Tibial nerve (tissue), 3 donors: ENCODE data around the gene RPUSD1.

Source experiments
- POLR2A ChIP-seq, 2 donors: fragments of 450-650 bp; IDR thresholded peaks; one replicate each; pipeline ENCODE4 v1.6.1; 2017; ENCODE audit warnings: antibody characterized with exemption in 2 of 2, mild to moderate bottlenecking in 2 of 2, moderate library complexity in 2 of 2
- TF ChIP-seq, protein P1 (sequence below), 5 experiments: fragments of 200-600 bp in 3 of 5; fragments of 450-650 bp in 2 of 5; sonication (generic) in 3 of 5; IDR thresholded peaks; one replicate each; pipeline ENCODE4 v1.5.1; 2016 to 2019; ENCODE audit warnings: antibody characterized with exemption in 5 of 5, mild to moderate bottlenecking in 3 of 5, moderate library complexity in 2 of 5

DNA sequence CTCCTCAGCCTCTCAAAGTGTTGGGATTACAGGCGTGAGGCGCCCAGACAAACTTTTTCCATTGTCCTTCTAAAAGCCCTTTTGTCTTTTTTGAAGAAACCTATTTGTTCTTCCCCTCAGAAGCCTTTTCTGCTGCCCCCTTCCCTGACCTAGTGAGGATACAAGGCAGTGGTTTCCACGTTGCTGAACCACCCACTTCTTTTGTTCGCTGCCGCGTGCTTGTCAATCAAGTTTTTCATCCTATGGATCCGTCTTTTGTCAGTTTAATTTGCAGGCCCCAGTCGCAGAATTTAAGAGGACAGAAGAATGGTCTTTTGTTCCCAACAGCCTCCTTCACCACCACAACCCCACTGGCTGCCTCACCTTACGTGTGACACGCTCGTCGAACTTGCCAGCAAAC, 32.6 kb upstream of the RPUSD1 start:
- TF ChIP-seq, protein P1, sequence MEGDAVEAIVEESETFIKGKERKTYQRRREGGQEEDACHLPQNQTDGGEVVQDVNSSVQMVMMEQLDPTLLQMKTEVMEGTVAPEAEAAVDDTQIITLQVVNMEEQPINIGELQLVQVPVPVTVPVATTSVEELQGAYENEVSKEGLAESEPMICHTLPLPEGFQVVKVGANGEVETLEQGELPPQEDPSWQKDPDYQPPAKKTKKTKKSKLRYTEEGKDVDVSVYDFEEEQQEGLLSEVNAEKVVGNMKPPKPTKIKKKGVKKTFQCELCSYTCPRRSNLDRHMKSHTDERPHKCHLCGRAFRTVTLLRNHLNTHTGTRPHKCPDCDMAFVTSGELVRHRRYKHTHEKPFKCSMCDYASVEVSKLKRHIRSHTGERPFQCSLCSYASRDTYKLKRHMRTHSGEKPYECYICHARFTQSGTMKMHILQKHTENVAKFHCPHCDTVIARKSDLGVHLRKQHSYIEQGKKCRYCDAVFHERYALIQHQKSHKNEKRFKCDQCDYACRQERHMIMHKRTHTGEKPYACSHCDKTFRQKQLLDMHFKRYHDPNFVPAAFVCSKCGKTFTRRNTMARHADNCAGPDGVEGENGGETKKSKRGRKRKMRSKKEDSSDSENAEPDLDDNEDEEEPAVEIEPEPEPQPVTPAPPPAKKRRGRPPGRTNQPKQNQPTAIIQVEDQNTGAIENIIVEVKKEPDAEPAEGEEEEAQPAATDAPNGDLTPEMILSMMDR (IDR thresholded peaks at IDR 0.05): no peak
- TF ChIP-seq POLR2A (IDR thresholded peaks at IDR 0.05): no peak
